NCI-H2107 (cell line): ENCODE measurements around the gene MYO1F.
"Not testable (repeated sequence)": the region's sequence is repeated elsewhere in the genome, so short reads cannot be mapped to it uniquely, and the experiment has no call there.

ENCODE experiments used
- DNase-seq: peaks from one replicate; lab custom pipeline; 2025; lab: John Stamatoyannopoulos, UW

MYO1F gene

DNA sequence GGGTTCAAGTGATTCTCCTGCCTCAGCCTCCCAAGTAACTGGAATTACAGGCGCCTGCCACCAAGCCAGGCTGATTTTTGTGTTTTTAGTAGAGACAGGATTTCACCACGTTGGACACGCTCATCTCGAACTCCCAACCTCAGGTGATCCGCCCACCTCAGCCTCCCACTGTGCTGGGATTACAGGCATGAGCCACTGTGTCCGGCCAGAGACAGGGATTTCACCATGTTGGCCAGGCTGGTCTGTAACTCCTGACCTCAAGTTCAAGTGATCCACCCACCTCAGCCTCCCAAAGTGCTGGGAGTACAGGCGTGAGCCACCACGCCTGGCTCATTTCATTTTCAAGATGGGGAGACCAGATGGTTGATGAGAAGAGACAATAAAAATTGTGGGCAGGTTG is 12.4 kb downstream of the MYO1F start:
- DNase-seq: not testable (repeated sequence)

GRCh38 chr19:8561075-8561764 is 16.0 kb downstream of the MYO1F start:
- no peak for DNase-seq

DNA sequence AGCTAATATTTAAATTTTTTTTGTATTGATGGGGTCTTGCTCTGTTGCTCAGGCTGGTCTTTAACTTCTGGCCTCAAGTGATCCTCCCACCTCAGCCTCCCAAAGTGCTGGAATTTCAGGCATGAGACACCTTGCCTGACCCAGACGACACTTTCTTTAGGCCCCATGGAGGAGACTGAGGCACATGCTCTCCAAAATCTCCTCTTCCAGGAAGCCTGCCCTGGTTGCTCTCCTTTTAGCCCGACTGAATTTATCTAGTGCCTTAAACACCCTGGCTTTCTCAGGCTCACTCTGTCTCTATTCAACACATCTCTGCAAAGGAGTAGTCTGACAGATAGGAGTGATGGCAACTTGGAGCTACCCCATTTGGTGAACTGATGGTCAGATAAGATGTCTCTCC is 18.9 kb downstream of the MYO1F start:
- no peak for DNase-seq

DNA sequence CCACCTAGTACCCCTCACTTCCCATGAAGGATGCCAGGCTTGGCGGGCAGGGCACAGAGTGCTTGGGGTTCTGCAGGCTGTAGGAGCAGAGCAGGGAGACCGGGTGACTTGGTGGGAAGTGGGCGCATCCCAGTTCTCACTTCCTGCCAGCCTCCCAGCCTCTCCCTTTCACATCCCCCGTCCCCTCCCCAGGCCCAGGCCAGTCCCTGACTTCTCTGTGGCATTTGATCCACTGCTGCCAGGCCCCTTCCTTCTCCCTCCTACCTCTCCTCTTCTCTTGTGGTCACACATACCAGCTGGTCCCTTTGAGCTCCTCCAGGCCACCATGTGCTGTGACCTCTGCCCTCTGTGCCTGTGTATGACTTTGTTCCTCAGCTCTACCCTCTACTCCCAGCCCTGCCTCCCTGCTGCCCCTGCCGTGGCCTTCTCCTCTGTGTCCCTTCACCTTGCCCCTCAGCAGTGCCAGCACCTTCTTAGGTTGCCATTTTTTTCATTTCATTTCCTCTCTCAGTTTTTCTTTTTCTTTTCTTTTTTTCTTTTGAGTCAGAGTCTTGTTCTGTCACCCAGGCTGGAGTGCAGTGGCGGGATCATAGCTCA is 19.5 kb downstream of the MYO1F start:
- DNase-seq: no peak

DNA sequence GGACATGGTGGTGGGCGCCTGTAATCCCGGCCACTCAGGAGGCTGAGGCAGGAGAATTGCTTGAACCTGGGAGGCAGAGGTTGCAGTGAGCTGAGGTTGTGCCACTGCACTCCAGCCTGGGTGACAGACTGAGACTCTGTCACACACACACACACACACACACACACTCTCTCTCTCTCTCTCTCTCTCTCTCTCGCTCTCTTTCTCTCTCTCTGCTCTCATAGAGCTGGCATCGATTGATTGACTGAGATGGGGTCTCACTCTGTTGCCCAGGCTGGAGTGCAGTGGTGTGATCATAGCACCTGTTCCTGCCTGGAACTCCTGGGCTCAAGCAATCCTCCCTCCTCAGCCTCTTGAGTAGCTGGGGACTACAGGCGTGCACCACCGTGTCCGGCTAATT is 23.5 kb downstream of the MYO1F start:
- not testable (repeated sequence) for DNase-seq

- DNase-seq: no peak
Measured at GRCh38 chr19:8552810-8553209, 24.4 kb downstream of the MYO1F start.

DNA sequence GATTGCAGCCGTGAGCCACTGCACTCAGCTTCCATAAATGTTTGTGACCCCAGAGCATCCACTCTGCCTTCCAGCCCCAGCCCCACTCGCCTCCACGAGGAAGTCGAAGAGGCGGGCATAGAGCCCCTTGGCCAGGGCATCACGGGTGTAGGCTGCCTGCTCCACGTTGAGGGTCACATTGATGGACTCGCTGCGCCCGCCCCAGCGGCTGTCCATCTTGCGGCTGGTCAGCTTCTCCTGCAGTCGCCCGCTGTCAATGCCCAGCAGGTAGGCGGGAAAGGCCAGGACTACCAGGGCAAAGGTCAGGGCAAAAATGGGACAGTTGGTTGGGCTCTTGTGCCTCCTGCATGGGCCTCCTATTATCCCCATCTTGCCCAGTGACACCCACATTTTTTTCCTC is 27.2 kb downstream of the MYO1F start:
- DNase-seq: no peak

GRCh38 chr19:8545743-8546142 is 31.5 kb downstream of the MYO1F start:
- DNase-seq: no peak

DNA sequence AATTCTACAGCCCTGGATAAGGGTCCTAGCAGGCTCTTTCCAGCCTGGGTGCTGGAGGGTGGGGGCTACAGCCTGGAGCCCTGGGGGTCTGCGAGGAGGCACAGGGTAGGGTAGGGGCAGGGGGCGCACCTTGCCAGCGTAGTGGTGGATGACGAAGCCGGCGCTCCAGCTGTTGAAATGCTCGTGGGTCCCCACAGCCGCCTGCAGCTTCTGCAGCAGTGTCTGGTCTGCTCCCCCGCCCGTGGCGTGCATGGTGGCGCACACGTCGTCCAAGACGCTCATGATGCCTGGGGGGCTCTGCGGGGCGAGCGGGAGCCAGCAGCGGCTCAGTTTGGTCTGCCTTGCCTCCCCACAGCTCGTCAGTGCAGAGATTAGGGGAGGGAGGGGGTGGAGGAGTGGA is 33.1 kb downstream of the MYO1F start:
- no peak for DNase-seq

DNA sequence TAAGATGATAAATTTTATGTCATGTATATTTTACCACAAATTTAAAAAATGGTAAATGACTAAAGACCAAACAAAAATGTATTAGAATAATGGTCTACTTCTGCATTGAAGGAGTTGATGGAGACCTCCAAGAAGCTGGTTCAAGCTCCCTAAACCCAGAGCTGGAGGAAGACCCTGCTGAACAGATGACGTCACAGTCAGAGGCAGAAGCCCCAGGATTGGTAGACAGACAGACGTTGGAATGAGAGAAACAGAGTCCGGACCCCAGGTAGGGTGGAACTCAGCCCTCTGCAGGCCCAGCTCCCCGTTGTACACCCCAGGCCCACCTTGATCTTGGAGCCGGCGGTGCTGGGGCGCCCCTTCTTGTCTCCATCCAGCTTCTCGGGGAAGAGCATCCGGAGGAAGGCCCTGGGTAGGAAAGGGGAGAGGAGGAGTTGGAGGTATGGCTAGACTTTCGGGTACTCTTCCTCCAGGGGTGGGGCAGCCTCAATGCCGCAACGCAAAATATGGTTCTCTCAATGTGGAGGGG is 37.6 kb downstream of the MYO1F start:
- no peak for DNase-seq

DNA sequence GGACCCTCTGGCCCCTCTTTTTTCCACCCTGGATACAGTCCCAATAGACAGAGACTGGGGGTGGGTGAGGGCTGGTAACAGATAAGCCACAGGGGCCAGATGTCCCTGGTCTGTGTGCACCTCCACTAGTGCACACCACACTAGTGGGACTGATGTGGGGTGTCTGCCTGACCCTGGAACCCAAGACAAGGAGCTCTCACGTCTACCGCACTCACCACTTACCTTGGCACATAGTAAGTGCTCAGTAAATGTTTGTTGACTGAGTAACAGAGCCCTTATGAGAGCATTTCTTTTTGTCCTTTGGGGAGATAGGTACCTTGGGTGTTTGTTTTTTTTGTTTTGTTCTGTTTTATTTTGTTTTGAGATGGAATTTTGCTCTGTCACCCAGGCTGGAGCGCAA is 40.1 kb downstream of the MYO1F start:
- DNase-seq: no peak

DNA sequence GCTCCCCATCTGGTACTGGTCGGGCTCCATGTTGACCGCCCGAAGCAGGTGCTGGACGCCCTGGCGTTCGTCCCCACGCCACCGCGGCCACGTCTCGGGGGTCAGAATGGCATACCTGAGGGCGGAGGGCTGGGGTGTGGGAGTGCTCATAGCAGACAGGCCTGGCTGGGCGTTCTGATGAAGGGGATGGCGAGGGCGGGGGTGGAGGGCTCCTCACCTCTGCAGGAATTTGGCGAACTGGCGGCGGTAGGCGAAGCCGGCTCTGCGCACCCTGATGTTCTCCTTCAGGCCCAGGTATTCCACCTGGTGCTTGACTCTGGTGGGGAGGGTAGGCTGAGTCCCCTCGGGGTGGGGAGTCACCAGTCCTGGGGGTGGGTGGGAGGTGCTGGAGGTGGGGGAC is 41.0 kb downstream of the MYO1F start:
- no peak for DNase-seq

DNA sequence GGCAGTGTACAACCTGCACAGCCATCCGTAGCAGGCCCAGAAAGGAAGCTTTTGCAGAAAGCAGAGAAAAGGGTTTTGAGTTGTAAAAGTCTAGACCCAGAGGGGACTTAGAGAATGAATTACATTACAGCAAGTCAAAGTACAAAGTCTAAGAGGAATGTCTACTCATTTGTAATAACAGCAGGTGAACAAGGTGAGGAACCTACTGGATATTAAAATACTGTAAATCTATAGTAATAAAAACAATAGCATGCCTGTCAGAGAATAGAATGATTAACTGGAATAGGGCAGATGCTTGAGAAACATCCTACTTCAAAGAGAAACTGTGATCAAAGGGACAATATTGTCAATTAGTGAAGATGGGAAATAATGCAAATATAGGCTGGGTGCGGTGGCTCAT is 45.0 kb downstream of the MYO1F start:
- no peak for DNase-seq

GRCh38 chr19:8531470-8531869 is 45.8 kb downstream of the MYO1F start:
- DNase-seq: no peak

DNA sequence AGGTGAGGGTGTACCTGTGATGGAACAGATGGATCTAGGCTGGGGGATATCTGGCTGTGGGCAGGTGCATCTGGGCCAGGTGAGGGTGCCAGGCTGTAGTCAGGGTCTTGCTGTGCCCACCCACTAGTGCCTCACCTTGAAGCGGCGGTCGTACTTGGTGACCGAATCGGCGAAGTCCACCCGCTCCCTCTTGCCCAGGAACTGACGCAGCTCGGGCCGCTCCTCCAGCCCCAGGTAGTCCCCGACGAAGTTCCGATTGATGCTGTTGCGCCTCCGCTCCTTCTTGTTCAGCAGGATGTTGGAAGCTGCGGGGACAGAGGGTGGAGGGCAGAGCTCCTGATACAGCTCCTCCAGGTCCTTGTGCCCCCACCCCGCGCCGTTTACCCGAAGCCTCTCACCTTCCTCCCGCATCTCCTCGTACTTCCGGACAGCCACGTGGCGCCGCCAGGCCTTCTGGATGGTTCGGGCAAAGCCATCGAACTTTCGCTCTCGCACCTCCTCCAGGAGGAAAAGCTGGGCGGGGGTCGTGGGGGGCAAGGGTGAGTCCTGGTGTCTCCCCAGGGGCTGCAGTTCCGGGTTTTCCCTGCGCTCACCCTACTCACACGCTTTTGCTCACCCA is 47.1 kb downstream of the MYO1F start:
- DNase-seq: no peak

- DNase-seq: no peak
Measured at GRCh38 chr19:8529369-8530006, 47.8 kb downstream of the MYO1F start.

- DNase-seq: no peak
Measured at GRCh38 chr19:8528500-8528899, 48.7 kb downstream of the MYO1F start.

DNA sequence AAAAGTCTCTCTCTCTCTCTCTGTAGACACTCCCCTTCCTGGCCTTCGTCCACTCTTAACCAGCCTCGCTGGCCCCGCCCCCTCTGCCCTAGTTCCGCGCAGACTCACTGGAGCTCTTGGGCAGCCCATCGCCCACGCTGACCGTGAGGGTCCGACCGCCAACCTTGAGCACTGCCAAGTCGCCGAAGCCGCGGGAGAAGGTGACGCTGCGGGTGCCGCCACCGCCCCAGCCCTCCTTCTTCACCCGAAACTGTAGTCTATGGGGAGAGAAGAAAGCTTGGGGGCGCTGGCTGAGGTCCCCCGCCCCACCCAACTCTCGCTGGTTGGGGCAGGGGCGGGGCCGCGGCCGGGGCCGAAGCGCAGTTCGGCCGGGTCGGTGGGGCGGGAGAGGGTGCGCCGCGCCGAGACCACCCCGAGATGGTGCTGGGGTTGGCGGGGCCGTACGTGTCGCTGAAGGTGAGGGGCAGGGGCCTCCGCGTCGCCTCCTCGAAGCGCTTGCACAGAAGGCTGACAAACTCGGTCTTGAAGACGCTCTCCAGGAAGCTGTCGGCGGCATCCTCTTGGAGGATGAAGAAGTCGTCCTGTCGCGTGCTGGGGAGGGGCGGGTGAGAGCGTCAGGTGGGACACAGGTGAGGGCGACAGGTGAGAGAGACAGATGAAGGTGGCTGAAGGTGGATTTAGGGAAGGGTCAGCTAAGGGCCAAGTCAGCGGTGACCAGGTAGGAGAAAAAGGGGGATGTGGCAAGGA is 50.7 kb downstream of the MYO1F start:
- no peak for DNase-seq

GRCh38 chr19:8525401-8525684 is 51.9 kb downstream of the MYO1F start:
- no peak for DNase-seq

DNA sequence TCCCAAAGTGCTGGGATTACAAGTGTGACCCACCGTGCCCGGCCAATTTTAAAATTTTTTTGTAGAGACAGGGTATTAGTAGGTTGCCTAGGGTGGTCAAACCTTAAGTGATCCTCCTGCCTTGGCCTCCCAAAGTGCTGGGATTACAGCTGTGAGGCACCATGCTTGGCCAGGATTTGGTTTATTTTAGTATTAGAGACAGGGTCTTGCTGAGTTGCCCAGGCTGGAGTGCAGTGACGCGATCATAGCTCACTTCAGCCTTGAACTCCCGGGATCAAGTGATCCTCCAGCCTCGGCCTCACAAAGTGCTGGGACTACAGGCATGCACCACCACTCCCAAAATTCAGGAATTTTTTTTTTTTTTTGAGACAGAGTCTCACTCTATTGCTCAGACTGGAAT is 57.9 kb downstream of the MYO1F start:
- DNase-seq: no peak

DNA sequence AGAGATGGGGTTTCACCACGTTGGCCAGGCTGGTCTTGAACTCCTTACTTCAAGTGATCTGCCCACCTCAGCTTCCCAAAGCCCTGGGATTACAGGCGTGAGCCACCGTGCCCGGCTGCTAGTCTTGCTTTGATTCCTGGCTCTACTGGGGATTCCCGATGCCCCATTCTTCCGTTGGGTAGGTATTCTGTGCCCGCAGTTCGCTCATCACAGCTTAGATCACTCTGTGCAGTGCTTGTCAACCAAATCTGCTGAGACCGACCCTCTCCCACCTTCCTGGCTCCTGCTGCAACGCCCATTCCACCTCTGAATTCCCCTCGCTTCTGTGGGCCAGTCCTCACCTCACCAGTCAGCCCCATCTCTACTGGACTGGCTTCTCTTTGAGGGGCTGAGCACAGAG is 58.7 kb downstream of the MYO1F start:
- DNase-seq: no peak
